Activated CD4-positive, alpha-beta T cell treated with anti-CD3 and anti-CD28 coated beads, Interleukin-2, amount 50 U/mL, for 4 hours (primary cell): ENCODE results near the gene PIM3.

Experiments used
- DNase-seq, 2 experiments: peaks; one replicate each; pipeline ENCODE4 v3.0.0-alpha.2; 2020

PIM3 gene

GRCh38 chr22:49992921-49993648, 32.5 kb downstream of the PIM3 start:
- DNase-seq: peak; percentile 68 to 70

GRCh38 chr22:49993649-49994360, 33.2 kb downstream of the PIM3 start:
- DNase-seq: no peak

- DNase-seq: no peak
Observed at GRCh38 chr22:49994361-49995040, 33.9 kb downstream of the PIM3 start.

GRCh38 chr22:49995041-49995360, 34.4 kb downstream of the PIM3 start:
- DNase-seq: no peak

- no peak for DNase-seq
Observed at GRCh38 chr22:49995361-49996118, 35.0 kb downstream of the PIM3 start.

- no peak for DNase-seq
Observed at GRCh38 chr22:49996119-49996517, 35.5 kb downstream of the PIM3 start.

GRCh38 chr22:49996518-49997250, 36.1 kb downstream of the PIM3 start:
- no peak for DNase-seq

GRCh38 chr22:49997251-49997599, 36.7 kb downstream of the PIM3 start:
- no peak for DNase-seq

- no peak for DNase-seq
Observed at GRCh38 chr22:49997932-49998717, 37.6 kb downstream of the PIM3 start.

GRCh38 chr22:49998718-49999062, 38.1 kb downstream of the PIM3 start:
- DNase-seq: no peak

- DNase-seq: no peak
Observed at GRCh38 chr22:49999063-49999945, 38.7 kb downstream of the PIM3 start.

- DNase-seq: no peak
Observed at GRCh38 chr22:49999946-50000586, 39.5 kb downstream of the PIM3 start.

GRCh38 chr22:50000587-50001387, 40.2 kb downstream of the PIM3 start:
- no peak for DNase-seq

- no peak for DNase-seq
Observed at GRCh38 chr22:50001388-50002231, 41.0 kb downstream of the PIM3 start.

GRCh38 chr22:50002791-50003190, 42.2 kb downstream of the PIM3 start:
- no peak for DNase-seq

GRCh38 chr22:50004918-50005317, 44.3 kb downstream of the PIM3 start:
- DNase-seq: no peak

- no peak for DNase-seq
Observed at GRCh38 chr22:50007057-50007511, 46.5 kb downstream of the PIM3 start.
